HFF-Myc (cell line): ENCODE measurements around the gene LCP2.

Experiments
- DNase-seq: peaks from one replicate; pipeline ENCODE4 v3.0.0-alpha.2; 2011; ENCODE audit warnings: low read depth; ENCODE audit errors: extremely low read depth
- H3K4me3 ChIP-seq: replicated peaks from 2 replicates; pipeline ENCODE4 v1.5.1; 2011; ENCODE audit warnings: low read depth, mild to moderate bottlenecking, control low read depth, low read length
- TF ChIP-seq, protein P1 (sequence below): IDR thresholded peaks from 2 replicates; pipeline ENCODE4 v1.5.1; 2012; ENCODE audit warnings: mild to moderate bottlenecking, low read depth, low read length, control low read depth; ENCODE audit errors: missing control alignments

The LCP2 gene

DNA sequence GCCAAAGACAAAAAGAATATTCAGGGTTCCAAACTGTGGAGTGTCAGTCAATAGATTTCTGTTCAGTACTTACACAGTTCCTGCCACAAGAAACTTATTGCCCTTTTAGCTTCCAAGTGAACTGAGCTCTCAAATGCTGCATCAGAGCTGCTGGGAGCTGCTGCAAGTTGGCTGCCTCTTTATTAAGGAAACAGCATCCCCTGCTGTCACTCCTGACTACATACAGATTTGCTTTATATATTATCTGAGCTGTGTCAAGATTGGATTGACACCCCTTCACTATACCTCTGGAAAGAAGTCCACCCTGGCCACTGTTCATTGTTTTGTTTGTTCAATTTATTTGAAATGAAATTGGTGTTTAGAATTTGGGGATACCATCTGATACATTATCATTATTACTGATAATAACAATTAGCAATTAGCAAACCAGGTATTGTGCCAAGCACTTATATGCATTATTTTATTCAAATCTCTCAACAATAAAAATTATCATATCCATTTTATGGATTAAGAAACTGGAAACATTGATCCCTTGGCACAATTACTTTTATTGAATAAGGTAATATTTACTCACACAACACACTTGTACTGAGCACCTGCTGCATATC, 81.2 kb downstream of the LCP2 start:
- TF ChIP-seq, protein P1, sequence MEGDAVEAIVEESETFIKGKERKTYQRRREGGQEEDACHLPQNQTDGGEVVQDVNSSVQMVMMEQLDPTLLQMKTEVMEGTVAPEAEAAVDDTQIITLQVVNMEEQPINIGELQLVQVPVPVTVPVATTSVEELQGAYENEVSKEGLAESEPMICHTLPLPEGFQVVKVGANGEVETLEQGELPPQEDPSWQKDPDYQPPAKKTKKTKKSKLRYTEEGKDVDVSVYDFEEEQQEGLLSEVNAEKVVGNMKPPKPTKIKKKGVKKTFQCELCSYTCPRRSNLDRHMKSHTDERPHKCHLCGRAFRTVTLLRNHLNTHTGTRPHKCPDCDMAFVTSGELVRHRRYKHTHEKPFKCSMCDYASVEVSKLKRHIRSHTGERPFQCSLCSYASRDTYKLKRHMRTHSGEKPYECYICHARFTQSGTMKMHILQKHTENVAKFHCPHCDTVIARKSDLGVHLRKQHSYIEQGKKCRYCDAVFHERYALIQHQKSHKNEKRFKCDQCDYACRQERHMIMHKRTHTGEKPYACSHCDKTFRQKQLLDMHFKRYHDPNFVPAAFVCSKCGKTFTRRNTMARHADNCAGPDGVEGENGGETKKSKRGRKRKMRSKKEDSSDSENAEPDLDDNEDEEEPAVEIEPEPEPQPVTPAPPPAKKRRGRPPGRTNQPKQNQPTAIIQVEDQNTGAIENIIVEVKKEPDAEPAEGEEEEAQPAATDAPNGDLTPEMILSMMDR, result peak; percentile 41
- no peak overlapping the region for H3K4me3 ChIP-seq
- peak; percentile 7 for DNase-seq

DNA sequence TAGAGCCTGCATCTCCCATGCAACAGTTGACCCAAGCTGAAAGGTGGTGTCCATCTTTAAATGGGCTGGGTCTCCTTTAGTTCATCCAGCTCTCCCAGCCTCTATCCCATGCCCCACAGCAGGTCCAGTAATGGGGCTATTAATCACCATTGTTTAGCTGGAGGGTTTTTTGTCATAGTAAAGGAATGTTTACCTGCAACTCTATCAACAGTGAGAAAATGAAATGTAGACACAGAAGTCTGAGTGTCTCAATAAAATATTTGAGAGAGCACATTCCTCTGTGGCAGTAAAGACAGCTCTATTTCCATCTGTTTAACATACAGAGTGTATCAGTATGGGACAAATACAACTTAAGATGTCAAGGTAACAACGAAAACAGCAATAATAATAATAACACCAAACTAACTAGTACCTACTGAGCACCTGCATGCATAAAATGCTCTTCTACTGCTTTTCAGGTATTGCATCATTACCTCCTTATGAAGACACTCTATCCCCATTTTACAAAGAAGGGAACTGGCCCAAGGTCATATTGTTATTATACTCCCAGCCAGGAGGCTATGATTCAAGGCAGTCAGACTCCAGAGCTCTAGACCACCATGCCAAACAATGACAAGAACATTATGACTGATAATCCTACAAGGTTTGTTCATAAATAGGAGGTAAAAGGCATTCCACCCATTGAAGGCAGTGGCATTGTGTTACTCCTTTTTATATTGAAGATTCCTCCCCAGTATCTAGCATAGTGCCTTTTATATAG, 85.8 kb downstream of the LCP2 start:
- TF ChIP-seq, protein P1, result no peak
- no peak overlapping the region for H3K4me3 ChIP-seq
- no peak for DNase-seq

DNA sequence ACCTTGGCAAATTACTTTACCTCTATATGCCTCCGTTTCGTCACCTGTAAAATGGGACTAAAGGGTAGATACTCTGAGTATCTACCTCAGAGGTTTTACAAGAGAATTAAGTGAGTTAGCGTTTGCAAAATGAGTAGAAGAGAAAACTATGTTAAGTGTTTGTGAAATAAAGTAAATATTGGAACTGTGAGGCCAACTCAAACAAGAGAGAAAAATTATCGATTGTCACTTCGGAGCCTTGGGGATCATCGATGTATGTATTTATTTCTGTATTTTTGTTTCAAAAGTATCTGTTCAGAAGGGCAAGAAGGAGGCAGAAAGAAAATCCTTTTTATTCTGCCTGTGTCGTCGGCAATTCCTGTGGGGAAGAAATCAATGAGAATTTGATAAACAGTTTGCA, 90.6 kb downstream of the LCP2 start:
- DNase-seq, result no peak
- no peak overlapping the region for H3K4me3 ChIP-seq
- TF ChIP-seq, protein P1, result no peak

DNA sequence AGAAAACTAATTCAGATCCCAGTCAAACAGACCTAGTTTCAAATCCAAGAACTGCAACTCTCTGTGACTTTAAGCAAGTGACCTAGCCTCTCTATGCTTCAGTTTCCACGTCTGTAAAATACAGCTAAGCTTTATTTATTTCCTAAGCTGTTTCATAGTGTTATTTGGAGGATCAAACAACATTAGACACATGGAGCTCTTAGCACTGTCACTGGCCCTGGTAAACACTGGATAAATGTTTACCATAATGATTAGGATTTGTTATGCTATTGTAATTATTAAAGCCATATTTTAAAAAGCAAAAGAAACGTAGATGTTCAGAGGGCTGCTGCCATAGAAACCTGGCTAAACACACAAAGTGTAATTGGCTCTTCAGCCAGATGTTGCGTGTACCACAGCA, 91.4 kb downstream of the LCP2 start:
- no peak for DNase-seq
- no peak overlapping the region for H3K4me3 ChIP-seq
- TF ChIP-seq, protein P1, result no peak

DNA sequence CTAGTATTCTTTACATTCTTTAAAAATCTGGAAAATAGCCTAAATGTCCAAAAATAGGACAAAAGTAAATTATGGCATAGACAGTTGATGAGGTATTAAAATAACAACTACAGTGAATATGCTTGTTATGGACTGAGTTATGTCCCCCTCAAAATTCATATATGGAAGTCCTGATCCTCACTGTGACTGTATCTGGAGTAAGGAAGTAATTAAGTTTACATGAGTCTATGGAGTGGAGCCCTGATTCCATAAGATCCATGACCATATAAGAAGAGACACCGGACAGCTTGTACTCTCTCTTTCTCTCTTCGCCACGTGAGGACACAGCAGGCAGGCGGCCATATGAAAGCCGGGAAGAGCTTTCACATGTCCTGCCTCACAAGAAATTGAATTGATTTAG, 93.4 kb downstream of the LCP2 start:
- no peak overlapping the region for H3K4me3 ChIP-seq
- TF ChIP-seq, protein P1, result no peak
- DNase-seq, result no peak

DNA sequence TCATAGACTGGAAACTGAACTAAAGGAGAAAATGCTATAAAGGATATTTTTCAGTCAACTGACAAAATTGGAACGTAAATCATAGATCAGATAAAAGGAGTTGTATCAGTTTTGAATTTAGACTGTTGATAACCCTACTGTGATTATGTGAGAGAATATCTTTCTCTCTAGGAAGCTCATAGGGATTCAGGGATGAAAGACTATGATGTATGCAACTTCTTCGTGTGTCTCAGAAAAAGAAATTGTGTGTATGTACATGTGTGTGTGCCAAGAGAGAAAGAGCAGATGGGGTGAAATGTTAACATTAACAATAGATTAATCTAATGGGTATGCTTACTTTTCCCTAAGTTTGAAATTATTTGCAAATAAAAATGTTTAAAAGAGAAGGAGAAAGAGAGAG, 95.5 kb downstream of the LCP2 start:
- TF ChIP-seq, protein P1, result no peak
- no peak overlapping the region for H3K4me3 ChIP-seq
- DNase-seq, result no peak
